Fibroblast of villous mesenchyme (primary cell): ENCODE data around the gene AUTS2. TPM values are rescaled to one million over a fixed set of nuclear protein-coding genes. Genes with fewer than 3 reads are reported as not detected.

ENCODE experiments used
- DNase-seq: peaks from one replicate; pipeline ENCODE4 v3.0.0-alpha.2; 2010; ENCODE audit warnings: low read depth
- H3K4me3 ChIP-seq: 2 replicates; pipeline ENCODE4 v1.5.1; 2011; ENCODE audit warnings: low read depth, mild to moderate bottlenecking, low read length
- CTCF ChIP-seq: IDR thresholded peaks from 2 replicates; pipeline ENCODE4 v1.5.1; 2012; ENCODE audit warnings: low read depth, mild to moderate bottlenecking, low read length; ENCODE audit not compliant: insufficient read depth
- total RNA-seq: library from RNA; depleted of rRNA; stranded (reverse); fragments of >200 nt; gene quantifications from 2 replicates; pipeline ENCODE4 v1.2.3, GENCODE V29; 2012

AUTS2 gene
- total RNA-seq, 1 donor: 3.9 TPM

DNA sequence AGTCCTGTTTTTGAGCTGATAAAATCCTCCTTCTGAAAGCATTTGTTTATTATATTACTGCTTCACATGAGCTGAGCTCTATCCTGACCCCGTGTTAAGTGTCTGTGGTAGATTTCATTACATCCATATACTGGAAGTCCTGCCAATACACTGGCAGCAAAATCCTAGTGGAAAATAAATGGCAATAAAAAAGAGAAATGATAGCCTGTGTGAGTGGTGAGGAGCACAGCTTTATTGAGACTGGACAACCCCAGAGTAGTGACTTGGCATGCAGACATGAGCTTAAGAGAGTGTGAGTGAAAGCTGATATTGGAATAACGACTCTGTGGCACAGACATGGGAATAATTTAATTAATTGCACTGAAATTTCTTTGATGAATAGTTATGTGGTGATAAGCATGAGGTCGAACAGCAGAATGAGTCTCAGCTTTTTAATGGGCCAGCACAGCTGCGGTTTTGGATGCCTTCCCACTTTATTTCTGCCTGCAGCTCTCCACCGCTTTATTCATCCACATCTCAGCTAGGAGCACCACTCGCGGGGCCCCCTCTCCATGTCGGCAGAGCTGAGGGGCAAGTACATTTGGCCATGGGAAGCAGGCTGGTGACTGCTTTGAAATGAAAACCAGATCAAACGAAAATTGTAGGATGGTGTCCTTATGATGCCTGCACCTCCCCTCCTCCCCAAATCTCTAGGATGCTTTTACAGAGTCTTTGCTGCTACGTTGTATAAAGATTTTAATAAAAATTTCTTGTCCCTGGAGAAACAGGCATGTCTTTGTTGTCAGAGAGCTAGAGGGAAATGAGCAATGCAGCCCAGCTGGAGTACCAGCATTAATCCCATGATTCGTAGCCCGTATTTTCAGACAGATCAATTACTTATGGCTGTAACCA, 494.3 kb downstream of the AUTS2 start:
- no peak overlapping the region for H3K4me3 ChIP-seq
- no peak for TF ChIP-seq CTCF
- DNase-seq: peak; percentile 5

DNA sequence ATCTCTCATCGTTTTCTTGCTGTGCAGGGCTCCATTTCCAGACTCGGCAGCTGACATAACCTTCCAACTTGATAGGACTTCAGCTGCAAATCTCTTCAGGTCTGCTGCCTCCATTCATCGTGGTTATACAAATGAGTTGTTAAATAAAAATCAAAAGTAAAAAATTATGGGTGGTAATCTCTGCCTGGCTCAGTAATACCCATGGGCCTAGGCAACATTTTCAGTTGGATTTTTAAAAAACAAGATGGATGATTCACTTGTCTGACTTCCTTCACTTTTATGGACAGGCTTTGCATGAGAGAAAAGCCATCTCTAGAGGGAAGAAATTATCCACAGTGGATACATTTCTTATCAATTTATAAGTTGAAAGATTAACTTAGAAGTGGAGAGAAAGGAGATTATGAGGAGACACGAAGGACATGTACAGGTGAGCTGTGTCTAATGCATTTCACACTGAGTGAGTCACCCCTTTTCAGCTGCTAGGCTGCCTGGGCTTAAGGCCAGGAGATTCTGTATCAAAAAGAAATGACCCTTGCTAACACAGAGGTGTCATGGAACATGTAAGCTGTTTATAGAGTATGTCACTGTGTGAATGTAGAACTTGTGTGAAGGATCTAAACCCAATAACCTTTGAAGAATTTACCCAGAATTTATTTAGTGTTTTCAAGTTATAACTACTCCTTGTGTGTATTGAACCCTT, 495.1 kb downstream of the AUTS2 start:
- no peak for DNase-seq
- TF ChIP-seq CTCF: no peak
- H3K4me3 ChIP-seq: no peak overlapping the region

DNA sequence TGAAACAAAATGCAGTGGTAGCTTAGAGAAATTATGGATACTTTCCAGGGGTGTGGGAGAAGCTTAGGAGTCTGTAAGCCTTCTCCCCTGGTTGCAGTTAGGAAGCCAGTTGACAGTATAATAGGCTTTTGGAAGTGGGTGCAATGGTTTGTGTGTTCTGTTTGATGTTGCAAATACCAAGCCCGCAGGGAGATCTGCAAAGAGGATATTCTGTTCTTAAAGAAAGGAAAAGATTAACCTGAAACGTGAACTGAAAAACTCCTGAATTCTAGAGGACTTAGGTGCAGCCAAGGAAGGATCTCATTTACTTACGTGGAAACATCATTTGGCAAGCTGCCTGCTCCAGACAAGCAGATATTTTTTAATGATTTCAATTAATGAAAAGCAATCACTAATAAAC, 496.6 kb downstream of the AUTS2 start:
- no peak for DNase-seq
- no peak for TF ChIP-seq CTCF
- H3K4me3 ChIP-seq: no peak overlapping the region

DNA sequence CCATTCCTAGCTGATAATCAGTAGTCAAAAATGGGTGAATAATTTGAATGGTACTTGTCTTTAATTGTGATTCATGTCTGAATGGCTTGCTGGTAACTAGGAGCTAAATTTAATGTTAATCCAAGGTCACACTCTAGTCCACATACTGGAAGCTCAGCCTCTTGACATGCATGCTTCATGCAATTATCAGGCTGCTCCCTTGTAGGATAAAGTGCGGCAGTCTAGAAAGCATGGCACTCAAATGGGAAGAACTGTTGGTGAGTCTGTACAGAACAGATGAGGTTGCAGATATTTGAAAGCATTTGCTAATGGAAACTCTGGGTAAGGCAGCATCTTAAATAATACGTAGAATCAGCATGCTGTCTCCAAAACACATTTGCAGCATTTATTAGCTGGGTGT, 499.4 kb downstream of the AUTS2 start:
- no peak for TF ChIP-seq CTCF

DNA sequence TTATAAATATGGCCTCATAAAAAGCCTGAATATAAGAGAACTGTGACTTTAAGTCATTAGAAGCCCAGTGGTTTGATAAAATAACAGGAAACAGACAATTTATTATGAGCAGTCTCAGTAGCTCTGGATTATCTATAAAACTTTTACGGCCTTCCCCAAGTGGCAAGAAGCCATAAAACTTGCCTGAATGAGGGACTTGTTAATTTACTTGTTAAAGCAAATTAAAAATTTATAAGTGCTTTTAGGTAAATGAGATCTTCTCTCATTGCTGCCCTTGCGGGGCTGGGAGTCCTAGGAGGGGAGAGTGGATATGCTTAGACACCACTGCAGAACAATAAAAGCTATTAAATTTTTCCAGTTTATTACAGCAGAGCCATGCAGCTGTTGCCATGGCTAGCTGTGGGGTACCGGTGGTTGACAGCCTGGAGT, 499.9 kb downstream of the AUTS2 start:
- H3K4me3 ChIP-seq: no peak overlapping the region
- no peak for DNase-seq
- no peak for TF ChIP-seq CTCF

More for the DNA sequence above, 499.4 kb downstream of the AUTS2 start:
- no peak overlapping the region for H3K4me3 ChIP-seq
- no peak for DNase-seq

DNA sequence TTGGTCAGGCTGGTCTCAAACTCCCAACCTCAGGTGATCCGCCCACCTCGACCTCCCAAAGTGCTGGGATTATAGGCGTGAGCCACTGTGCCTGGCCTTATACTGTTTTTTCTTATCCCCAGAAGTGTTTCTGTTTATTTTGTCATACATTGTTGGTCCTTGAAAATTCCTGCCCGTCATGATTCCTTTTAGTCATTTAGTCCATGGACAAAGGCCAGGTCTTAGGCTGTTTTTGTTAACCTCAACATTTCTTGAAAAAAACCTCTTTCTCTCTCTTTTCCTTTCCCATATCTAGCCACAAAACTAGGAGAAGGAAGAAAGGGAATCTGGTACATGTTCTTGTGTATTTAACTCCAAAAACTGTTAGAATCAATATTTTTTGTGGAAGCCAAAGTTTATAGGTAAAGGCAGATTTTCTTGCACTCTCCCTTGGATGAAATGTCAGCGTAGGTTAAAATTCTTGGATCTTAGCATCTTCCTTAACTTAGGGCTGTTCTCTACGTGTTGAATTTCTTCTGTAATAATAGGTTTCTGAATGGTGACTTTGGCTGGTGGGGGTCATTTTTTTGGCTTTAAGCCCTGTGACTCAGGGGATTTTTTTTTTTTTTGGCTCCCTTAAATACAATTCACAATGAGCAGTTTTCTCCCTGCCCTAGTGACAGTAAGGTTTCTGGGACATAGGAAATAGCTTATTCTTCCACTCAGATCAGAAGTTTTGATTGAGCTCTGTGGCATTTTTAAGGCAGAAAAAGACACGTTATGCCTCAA, 500.8 kb downstream of the AUTS2 start:
- no peak overlapping the region for H3K4me3 ChIP-seq
- no peak for DNase-seq
- no peak for TF ChIP-seq CTCF
